GM06990 (cell line): ENCODE results near the gene UBA6.

Source experiments
- DNase-seq: peaks from one replicate; pipeline ENCODE4 v3.0.0-alpha.2; 2011; ENCODE audit not compliant: insufficient read length; ENCODE audit errors: extremely low read depth
- H3K27me3 ChIP-seq: replicated peaks from 2 replicates; pipeline ENCODE4 v1.6.0; 2011; ENCODE audit warnings: low read length; ENCODE audit not compliant: control insufficient read depth, insufficient read depth
- H3K36me3 ChIP-seq: 2 replicates; pipeline ENCODE4 v1.5.1; 2011; ENCODE audit warnings: low read length; ENCODE audit not compliant: control insufficient read depth, insufficient read depth
- H3K4me3 ChIP-seq: replicated peaks from 2 replicates; pipeline ENCODE4 v1.5.1; 2011; ENCODE audit warnings: low read depth, mild to moderate bottlenecking, control low read depth, low read length
- CTCF ChIP-seq: IDR thresholded peaks from 2 replicates; pipeline ENCODE4 v1.5.1; 2011; ENCODE audit warnings: low read length, control low read depth, mild to moderate bottlenecking, inconsistent platforms; ENCODE audit not compliant: insufficient read depth, poor library complexity, severe bottlenecking

UBA6 gene

GRCh38 chr4:67632492-67632891, 68.5 kb downstream of the UBA6 start:
- TF ChIP-seq CTCF, result no peak
- DNase-seq, result no peak
- no peak overlapping the region for H3K4me3 ChIP-seq
- no peaks in the 10 kb centered on the region; the same call in 1 of the 2 replicates for H3K36me3 ChIP-seq
- no peaks in the 10 kb centered on the region for H3K27me3 ChIP-seq

- Histone ChIP-seq H3K27me3 (no peaks in the 10 kb centered on the region), H3K36me3 (peaks cover 4% of the 10 kb centered on the region), H3K4me3 (no peak overlapping the region)
- DNase-seq, result no peak
- no peak for TF ChIP-seq CTCF
Observed at GRCh38 chr4:67624939-67625338, 76.0 kb downstream of the UBA6 start.

- H3K36me3 ChIP-seq, result peaks cover 2% of the 10 kb centered on the region; the same call in 1 of the 2 replicates
- H3K27me3 ChIP-seq, result no peaks in the 10 kb centered on the region
- no peak for TF ChIP-seq CTCF
- H3K4me3 ChIP-seq, result no peak overlapping the region
- no peak for DNase-seq
Observed at GRCh38 chr4:67616478-67616877, 84.5 kb downstream of the UBA6 start.

- TF ChIP-seq CTCF, result no peak
- Histone ChIP-seq H3K36me3 (peaks cover 2% of the 10 kb centered on the region; the same call in 1 of the 2 replicates), H3K27me3 (no peaks in the 10 kb centered on the region), H3K4me3 (no peak overlapping the region)
- DNase-seq, result no peak
Observed at GRCh38 chr4:67615119-67615518, 85.8 kb downstream of the UBA6 start.

GRCh38 chr4:67614186-67614585, 86.8 kb downstream of the UBA6 start:
- no peak for TF ChIP-seq CTCF
- Histone ChIP-seq H3K36me3 (peaks cover 2% of the 10 kb centered on the region; the same call in 1 of the 2 replicates), H3K27me3 (no peaks in the 10 kb centered on the region), H3K4me3 (no peak overlapping the region)
- no peak for DNase-seq

GRCh38 chr4:67608027-67608426, 92.9 kb downstream of the UBA6 start:
- no peaks in the 10 kb centered on the region for H3K27me3 ChIP-seq
- H3K4me3 ChIP-seq, result no peak overlapping the region
- no peak for DNase-seq
- peaks cover 3% of the 10 kb centered on the region; the same call in 1 of the 2 replicates for H3K36me3 ChIP-seq
- no peak for TF ChIP-seq CTCF
